GM11168 (cell line): Measurements from ENCODE around the gene ADAMTS7.
"Not testable (repeated sequence)": the region's sequence is repeated elsewhere in the genome, so short reads cannot be mapped to it uniquely, and the experiment has no call there.

Experiments used
- in situ Hi-C: fragments of 300-500 bp; cut with MboI; formaldehyde crosslinking; loops from one replicate; pipeline ENCODE4 v1.12.0; 2022; ENCODE audit warnings: low sequenced_read_pairs; ENCODE audit not compliant: unreplicated experiment

The ADAMTS7 gene

GRCh38 chr15:78836333-78836732, 25.1 kb upstream of the ADAMTS7 start:
- in situ Hi-C loops = no loop called here

GRCh38 chr15:78831229-78832207, 20.3 kb upstream of the ADAMTS7 start:
- in situ Hi-C loops = no loop called here

GRCh38 chr15:78830514-78831228, 19.4 kb upstream of the ADAMTS7 start:
- in situ Hi-C loops = no loop called here

- in situ Hi-C loops = no loop called here
These were observed 17.7 kb upstream of the ADAMTS7 start for GRCh38 chr15:78828920-78829319.

- in situ Hi-C loops = no loop called here
These were observed 11.2 kb upstream of the ADAMTS7 start for GRCh38 chr15:78822514-78822913.

GRCh38 chr15:78811825-78812183, 540 bp upstream of the ADAMTS7 start:
- in situ Hi-C loops = no loop called here

- in situ Hi-C loops = no loop called here
These were observed 721 bp downstream of the ADAMTS7 start for GRCh38 chr15:78810362-78811123.

GRCh38 chr15:78810003-78810361, 1.3 kb downstream of the ADAMTS7 start:
- in situ Hi-C loops = no loop called here

- in situ Hi-C loops = no loop called here
These were observed 2.7 kb downstream of the ADAMTS7 start for GRCh38 chr15:78808550-78808949.

GRCh38 chr15:78807359-78807758, 3.9 kb downstream of the ADAMTS7 start:
- in situ Hi-C loops = no loop called here

GRCh38 chr15:78804391-78804792, 6.9 kb downstream of the ADAMTS7 start:
- in situ Hi-C loops = no loop called here

GRCh38 chr15:78800806-78801205, 10.5 kb downstream of the ADAMTS7 start:
- in situ Hi-C loops = no loop called here

- in situ Hi-C loops = no loop called here
These were observed 11.1 kb downstream of the ADAMTS7 start for GRCh38 chr15:78800189-78800588.

- in situ Hi-C loops = not testable (repeated sequence)
These were observed 12.2 kb downstream of the ADAMTS7 start for GRCh38 chr15:78799102-78799501.

GRCh38 chr15:78798355-78798754, 12.9 kb downstream of the ADAMTS7 start:
- in situ Hi-C loops = not testable (repeated sequence)

GRCh38 chr15:78797951-78798350, 13.3 kb downstream of the ADAMTS7 start:
- in situ Hi-C loops = no loop called here

- in situ Hi-C loops = no loop called here
These were observed 14.8 kb downstream of the ADAMTS7 start for GRCh38 chr15:78796510-78796909.

GRCh38 chr15:78795043-78795442, 16.2 kb downstream of the ADAMTS7 start:
- in situ Hi-C loops = no loop called here

GRCh38 chr15:78794446-78794845, 16.8 kb downstream of the ADAMTS7 start:
- in situ Hi-C loops = not testable (repeated sequence)

GRCh38 chr15:78791357-78791756, 19.9 kb downstream of the ADAMTS7 start:
- in situ Hi-C loops = no loop called here

GRCh38 chr15:78790027-78790426, 21.2 kb downstream of the ADAMTS7 start:
- in situ Hi-C loops = no loop called here
